Gastrocnemius medialis (tissue), 4 donors: ENCODE data around the gene CFP.

Experiments
- CTCF ChIP-seq, 5 experiments: fragments of 450-650 bp in 3 of 5; fragments of 200-600 bp in 2 of 5; sonication (generic) in 2 of 5; IDR thresholded peaks in 4 of 5; conservative IDR thresholded peaks in 1 of 5; 1 replicate in 4 of 5; 2 replicates in 1 of 5; pipeline ENCODE4 v1.5.1; 2016 to 2019; ENCODE audit warnings: antibody characterized with exemption in 5 of 5, mild to moderate bottlenecking in 3 of 5, moderate library complexity in 3 of 5
- POLR2A ChIP-seq, 2 donors: fragments of 450-650 bp; IDR thresholded peaks; one replicate each; pipeline ENCODE4 v1.6.1; 2017; ENCODE audit warnings: antibody characterized with exemption in 2 of 2, mild to moderate bottlenecking in 2 of 2, moderate library complexity in 2 of 2

GRCh38 chrX:47590984-47591383 lies 38.7 kb downstream of the CFP start:
- TF ChIP-seq CTCF (IDR thresholded peaks at IDR 0.05 in 4 of 5, conservative IDR thresholded peaks at IDR 0.05 in 1 of 5) (no peak), POLR2A (IDR thresholded peaks at IDR 0.05) (no peak)
